Measurements from ENCODE around the gene HELLS. TPM values are rescaled to one million over a fixed set of nuclear protein-coding genes. Genes with fewer than 3 reads are reported as not detected.

The HELLS gene
- total RNA-seq, 1 experiment from 2014 or later: 291 TPM

- Histone ChIP-seq H3K23me2 (ENCODE audit: insufficient read length, low read depth, low read length, poor library complexity, severe bottlenecking) (no peaks in the 10 kb centered on the region), H4K20me1 (ENCODE audit: control insufficient read depth, insufficient read depth, insufficient read length) (no peaks in the 10 kb centered on the region), H3T11ph (ENCODE audit: low read length) (no peak overlapping the region), H3K4me2 (ENCODE audit: insufficient read depth, insufficient read length, low read length) (no peak overlapping the region), H4K5ac (ENCODE audit: insufficient read length, low read depth, low read length) (no peak overlapping the region), H3K9me3 (ENCODE audit: control insufficient read depth, low read depth, low read length) (no peaks in the 10 kb centered on the region), H2AFZ (ENCODE audit: low read length) (no peak overlapping the region), H3K14ac (ENCODE audit: insufficient read depth, low read length) (no peak overlapping the region), H3K23ac (ENCODE audit: insufficient read length, low read depth, low read length) (no peak overlapping the region), H2BK15ac (ENCODE audit: low read depth, low read length) (no peak overlapping the region), H2BK5ac (ENCODE audit: insufficient read length, low read length) (no peak overlapping the region), H3K18ac (ENCODE audit: insufficient read length, low read depth, low read length) (no peak overlapping the region), H3K56ac (ENCODE audit: insufficient read length, low read depth, low read length) (no peak overlapping the region), H3K9ac (ENCODE audit: extremely low read depth, insufficient read length, low read length) (no peak overlapping the region), H3K4ac (ENCODE audit: low read depth, low read length) (no peak overlapping the region), H2BK20ac (ENCODE audit: low read depth, low read length, poor library complexity, severe bottlenecking) (no peak overlapping the region), H4K8ac (replicated peaks; ENCODE audit: insufficient read length, low read depth, low read length) (no peak overlapping the region), H3K27ac (ENCODE audit: insufficient read length, low read depth, low read length) (no peak overlapping the region), H2BK120ac (ENCODE audit: low read depth, low read length, poor library complexity, severe bottlenecking) (no peak overlapping the region), H2BK12ac (ENCODE audit: insufficient read length, low read depth, low read length) (no peak overlapping the region), H3K4me1 (ENCODE audit: insufficient read depth, low read length) (no peaks in the 10 kb centered on the region), H3K79me1 (ENCODE audit: insufficient read depth, low read depth, low read length, poor library complexity, severe bottlenecking) (no peaks in the 10 kb centered on the region), H4K91ac (ENCODE audit: insufficient read length, low read depth, low read length) (no peak overlapping the region), H3K27me3 (ENCODE audit: insufficient read depth, low read length) (no peaks in the 10 kb centered on the region), H2AK5ac (ENCODE audit: insufficient read length, low read length) (no peak overlapping the region), H3K79me2 (ENCODE audit: insufficient read depth, low read length) (no peaks in the 10 kb centered on the region)
- H3K4me1 Mint-ChIP-seq: no peaks in the 10 kb centered on the region
- peaks cover 50 to 92% (median 85%) of the 10 kb centered on the region in 3 experiments for H3K36me3 Mint-ChIP-seq (ENCODE audit: insufficient read depth in 1 of 3, low read depth in 3 of 3)
- no CpG with 5 or more reads among the region's 8 CpGs for WGBS (ENCODE audit: extremely low coverage, insufficient read length, low lambda C conversion rate)
- DNase-seq: no peak
- no peak overlapping the region for H3K4me3 Mint-ChIP-seq
- H3K9me3 Mint-ChIP-seq: no peaks in the 10 kb centered on the region
- H3K27me3 Mint-ChIP-seq (ENCODE audit: low read depth): no peaks in the 10 kb centered on the region
- H3K27ac Mint-ChIP-seq: peak overlapping the region in 1 of 3 experiments; percentile 52; a peak in 1 of 7 replicates
- TF ChIP-seq, protein P1, sequence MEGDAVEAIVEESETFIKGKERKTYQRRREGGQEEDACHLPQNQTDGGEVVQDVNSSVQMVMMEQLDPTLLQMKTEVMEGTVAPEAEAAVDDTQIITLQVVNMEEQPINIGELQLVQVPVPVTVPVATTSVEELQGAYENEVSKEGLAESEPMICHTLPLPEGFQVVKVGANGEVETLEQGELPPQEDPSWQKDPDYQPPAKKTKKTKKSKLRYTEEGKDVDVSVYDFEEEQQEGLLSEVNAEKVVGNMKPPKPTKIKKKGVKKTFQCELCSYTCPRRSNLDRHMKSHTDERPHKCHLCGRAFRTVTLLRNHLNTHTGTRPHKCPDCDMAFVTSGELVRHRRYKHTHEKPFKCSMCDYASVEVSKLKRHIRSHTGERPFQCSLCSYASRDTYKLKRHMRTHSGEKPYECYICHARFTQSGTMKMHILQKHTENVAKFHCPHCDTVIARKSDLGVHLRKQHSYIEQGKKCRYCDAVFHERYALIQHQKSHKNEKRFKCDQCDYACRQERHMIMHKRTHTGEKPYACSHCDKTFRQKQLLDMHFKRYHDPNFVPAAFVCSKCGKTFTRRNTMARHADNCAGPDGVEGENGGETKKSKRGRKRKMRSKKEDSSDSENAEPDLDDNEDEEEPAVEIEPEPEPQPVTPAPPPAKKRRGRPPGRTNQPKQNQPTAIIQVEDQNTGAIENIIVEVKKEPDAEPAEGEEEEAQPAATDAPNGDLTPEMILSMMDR (conservative IDR thresholded peaks at IDR 0.05): no peak
Observed at GRCh38 chr10:94602729-94603515, 57.3 kb downstream of the HELLS start.

Measured in H9 (cell line).